HG03432 (cell line): ENCODE results near the gene ECHDC3.

Experiments
- ATAC-seq: cut with Tn5 transposase; IDR thresholded peaks from one replicate; pipeline ENCODE4 v1.9.1; 2021; ENCODE audit warnings: mild to moderate bottlenecking, moderate library complexity; ENCODE audit not compliant: unreplicated experiment

The ECHDC3 gene

DNA sequence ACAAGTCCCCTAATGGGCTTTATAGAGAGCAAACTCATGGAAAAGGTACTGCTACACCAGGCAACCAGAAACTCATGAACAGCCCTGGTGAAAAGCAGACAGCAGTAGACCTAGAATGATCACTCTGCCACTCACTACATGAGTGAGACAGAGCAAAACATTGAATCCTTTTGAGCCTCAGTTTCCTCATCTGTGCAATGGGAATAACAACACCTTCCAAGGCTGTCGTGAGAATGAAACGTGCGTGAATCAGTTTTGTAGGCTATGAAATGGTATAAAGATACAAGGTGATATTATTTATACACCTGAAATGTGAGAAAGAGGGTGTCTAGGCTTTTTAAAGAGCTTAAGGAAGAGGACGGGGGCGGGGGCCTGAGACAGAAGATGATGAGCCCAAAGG is 66.6 kb downstream of the ECHDC3 start:
- no peak for ATAC-seq

DNA sequence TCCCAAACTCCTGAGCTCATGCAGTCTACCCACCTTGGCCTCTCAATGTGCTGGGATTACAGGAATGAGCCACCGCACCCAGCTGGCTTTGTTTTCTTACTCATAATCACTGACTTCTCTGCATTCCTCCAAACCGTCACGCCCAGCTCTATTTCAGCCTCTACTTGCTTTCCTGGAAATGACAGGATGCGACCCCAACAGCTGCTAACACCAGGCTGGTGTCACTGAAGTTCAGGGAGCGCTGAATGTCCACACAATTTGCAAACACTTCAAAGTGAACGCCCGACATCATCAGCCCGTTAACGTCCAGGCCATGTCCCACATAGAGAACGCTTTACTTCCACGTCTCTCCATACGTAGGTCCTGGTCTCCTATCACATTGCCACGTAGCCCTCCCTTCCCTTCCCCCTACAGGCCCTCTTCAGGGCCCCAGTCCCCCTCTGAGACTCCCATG is 68.2 kb downstream of the ECHDC3 start:
- ATAC-seq, result no peak

DNA sequence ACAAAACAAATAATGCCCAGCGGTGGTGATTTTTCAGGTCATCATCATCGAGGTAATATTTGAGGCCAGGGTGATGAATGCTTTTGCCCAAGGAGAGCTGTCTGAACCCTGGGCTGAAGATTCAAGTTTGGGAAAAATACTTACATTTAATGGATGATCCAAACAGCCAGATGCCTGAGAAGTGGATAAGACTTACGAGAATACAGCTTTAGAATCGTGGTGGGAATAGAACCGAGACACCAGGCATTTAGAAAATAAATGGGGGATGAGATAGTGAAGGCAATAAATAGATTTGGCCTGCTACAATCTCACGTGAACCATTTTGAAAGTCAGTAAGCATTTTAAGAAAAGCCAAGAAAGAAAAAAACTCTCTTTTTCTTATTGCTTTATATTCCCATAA is 68.8 kb downstream of the ECHDC3 start:
- no peak for ATAC-seq

DNA sequence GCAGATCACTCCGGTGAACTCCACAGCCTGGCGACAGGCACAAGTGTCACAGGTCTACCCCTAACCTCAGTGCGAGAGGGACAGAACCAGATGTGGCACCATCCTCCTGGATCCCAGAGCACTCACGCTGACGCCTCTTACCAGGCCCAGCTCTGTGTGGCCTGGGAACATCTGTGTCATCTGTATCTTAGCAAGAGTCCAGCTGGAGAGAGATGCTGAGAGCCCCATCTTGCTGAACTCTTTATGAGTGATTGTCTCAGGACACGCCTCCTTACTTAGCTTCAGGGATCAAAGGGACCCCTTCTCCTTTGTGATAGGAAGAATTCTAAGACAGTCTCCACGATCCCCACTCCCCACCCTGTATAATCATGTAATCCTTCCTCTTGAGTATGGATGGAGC is 71.0 kb downstream of the ECHDC3 start:
- ATAC-seq, result no peak
